HG03095 (cell line): Measurements from ENCODE around the gene CHI3L2.

ENCODE experiments used
- ATAC-seq: cut with Tn5 transposase; IDR thresholded peaks from one replicate; pipeline ENCODE4 v1.9.1; 2021; ENCODE audit warnings: moderate library complexity; ENCODE audit not compliant: unreplicated experiment

The CHI3L2 gene

GRCh38 chr1:111290104-111290503 lies 62.6 kb downstream of the CHI3L2 start:
- no peak for ATAC-seq

DNA sequence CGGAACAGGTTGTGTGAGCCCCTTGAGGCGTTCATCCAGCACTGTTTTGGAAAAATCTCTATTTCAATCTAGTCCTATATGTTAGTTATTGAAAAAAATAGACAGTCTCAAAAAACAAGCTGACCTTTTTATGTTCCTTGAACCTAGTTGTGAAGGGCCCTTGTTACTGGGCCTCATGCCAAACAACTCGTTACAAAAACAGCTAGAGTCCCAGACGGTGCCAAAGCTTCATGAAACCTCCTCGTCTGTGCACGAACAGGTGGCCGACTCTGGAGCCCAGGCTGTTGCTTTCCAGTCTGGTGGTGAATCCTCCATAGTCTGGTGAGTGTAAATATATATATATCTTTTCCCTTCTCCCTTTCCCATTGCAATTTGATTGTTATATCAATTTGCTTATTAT lies 63.1 kb downstream of the CHI3L2 start, which contains the start of gene CHIA:
Gene CHIA (plus strand): TSS at position 222 of the 400 bp plus-strand sequence. CDS start 19,617 bp downstream, outside the sequence.
- ATAC-seq, result no peak
